IMR-90 (cell line): ENCODE measurements around the gene FMNL3. TPM values are rescaled to one million over a fixed set of nuclear protein-coding genes. Genes with fewer than 3 reads are reported as not detected.

Source experiments
- ATAC-seq: fragments of 200-7000 bp; cut with Tn5 transposase; 2 replicates; pipeline ENCODE4 v1.9.1; 2020; ENCODE audit warnings: low read depth, mild to moderate bottlenecking, moderate library complexity
- BruUV-seq: library from RNA; stranded (reverse); fragments of 400-500 nt; replicated peaks from 2 replicates; lab custom pipeline; 2021; lab: Mats Ljungman, UMichigan
- CTCF ChIA-PET: fragments of 300-600 bp; formaldehyde crosslinking; extraction: SDS; loops from one replicate; lab custom pipeline; 2021; ENCODE audit warnings: antibody characterized with exemption; lab: Yijun Ruan, JAX
- POLR2A ChIA-PET: fragments of 300-600 bp; sonication (Branson Sonifier 250); formaldehyde crosslinking; loops from one replicate; lab custom pipeline; 2022; ENCODE audit warnings: antibody characterized with exemption; ENCODE audit not compliant: unreplicated experiment; lab: Charles Lee
- DNase-seq: peaks from one replicate; pipeline ENCODE4 v3.0.0; 2013
- H2AFZ ChIP-seq: replicated peaks from 2 replicates; pipeline ENCODE3; 2013; ENCODE audit warnings: low read length, mild to moderate bottlenecking; ENCODE audit not compliant: poor library complexity
- H2AK5ac ChIP-seq: 2 replicates; pipeline ENCODE4 v1.6.1; 2013; ENCODE audit warnings: low read depth, low read length, inconsistent platforms
- H2AK9ac ChIP-seq: replicated peaks from 2 replicates; pipeline ENCODE3; 2013; ENCODE audit warnings: mild to moderate bottlenecking, low read depth, low read length, moderate library complexity; ENCODE audit not compliant: poor library complexity
- H2BK120ac ChIP-seq: 2 replicates; pipeline ENCODE4 v1.6.1; 2013; ENCODE audit warnings: low read depth, low read length, inconsistent platforms
- H2BK15ac ChIP-seq: 3 replicates; pipeline ENCODE4 v1.6.1; 2013; ENCODE audit warnings: low read depth, low read length, inconsistent platforms
- H2BK20ac ChIP-seq: 2 replicates; pipeline ENCODE4 v1.6.1; 2013; ENCODE audit warnings: low read depth, mild to moderate bottlenecking, inconsistent platforms, low read length, moderate library complexity
- H2BK5ac ChIP-seq: 2 replicates; pipeline ENCODE4 v1.6.1; 2013; ENCODE audit warnings: mild to moderate bottlenecking, low read depth, low read length, inconsistent platforms; ENCODE audit not compliant: poor library complexity, severe bottlenecking
- H3K14ac ChIP-seq: replicated peaks from 2 replicates; pipeline ENCODE4 v1.6.1; 2013; ENCODE audit warnings: low read depth, low read length, inconsistent platforms
- H3K18ac ChIP-seq: 2 replicates; pipeline ENCODE4 v1.6.1; 2013; ENCODE audit warnings: low read depth, low read length, control low read depth
- H3K23ac ChIP-seq: 2 replicates; pipeline ENCODE4 v1.6.1; 2013; ENCODE audit warnings: low read depth, low read length, inconsistent platforms
- H3K27ac ChIP-seq: 2 replicates; pipeline ENCODE4 v1.5.1; 2013; ENCODE audit warnings: mild to moderate bottlenecking, control low read depth, low read length; ENCODE audit not compliant: insufficient read depth
- H3K27me3 ChIP-seq: 2 replicates; pipeline ENCODE4 v1.6.1; 2013; ENCODE audit warnings: low read length; ENCODE audit not compliant: control insufficient read depth, insufficient read depth
- H3K36me3 ChIP-seq: 2 replicates; pipeline ENCODE4 v1.6.1; 2013; ENCODE audit warnings: low read length, mixed read lengths; ENCODE audit not compliant: control insufficient read depth, insufficient read depth
- H3K4ac ChIP-seq: 2 replicates; pipeline ENCODE4 v1.6.1; 2013; ENCODE audit warnings: low read depth, low read length, inconsistent platforms
- H3K4me1 ChIP-seq: 2 replicates; pipeline ENCODE4 v1.6.1; 2013; ENCODE audit warnings: low read length, mixed read lengths; ENCODE audit not compliant: control insufficient read depth, insufficient read depth
- H3K4me2 ChIP-seq: 2 replicates; pipeline ENCODE4 v1.6.1; 2013; ENCODE audit warnings: low read depth, mild to moderate bottlenecking, control low read depth, low read length, moderate library complexity
- H3K4me3 ChIP-seq: 2 replicates; pipeline ENCODE4 v1.5.1; 2013; ENCODE audit warnings: low read depth, mild to moderate bottlenecking, control low read depth, low read length, moderate library complexity; ENCODE audit not compliant: insufficient read depth
- H3K56ac ChIP-seq: 2 replicates; pipeline ENCODE4 v1.6.1; 2013; ENCODE audit warnings: low read length, inconsistent platforms; ENCODE audit not compliant: insufficient read depth; ENCODE audit errors: extremely low read depth
- H3K79me1 ChIP-seq, 2 experiments: 2 replicates each; pipeline ENCODE4 v1.6.1; 2013; ENCODE audit warnings: low read length in 2 of 2, inconsistent platforms in 1 of 2, low read depth in 1 of 2
- H3K9ac ChIP-seq: 2 replicates; pipeline ENCODE4 v1.6.1; 2013; ENCODE audit warnings: low read depth, low read length, control low read depth
- H3K9me1 ChIP-seq: 2 replicates; pipeline ENCODE4 v1.6.1; 2013; ENCODE audit warnings: low read length, inconsistent platforms; ENCODE audit not compliant: insufficient read depth
- H3K9me3 ChIP-seq: 2 replicates; pipeline ENCODE4 v1.6.1; 2013; ENCODE audit warnings: low read length; ENCODE audit not compliant: control insufficient read depth, insufficient read depth
- H4K20me1 ChIP-seq: 2 replicates; pipeline ENCODE4 v1.6.1; 2013; ENCODE audit warnings: low read length, inconsistent platforms; ENCODE audit not compliant: insufficient read depth
- H4K5ac ChIP-seq: 2 replicates; pipeline ENCODE4 v1.6.1; 2013; ENCODE audit warnings: mild to moderate bottlenecking, low read depth, low read length, control low read depth
- H4K8ac ChIP-seq, 2 experiments: 2 replicates each; pipeline ENCODE4 v1.6.1; 2013; ENCODE audit warnings: low read depth in 2 of 2, low read length in 2 of 2, control low read depth in 1 of 2, inconsistent platforms in 1 of 2
- H4K91ac ChIP-seq: 2 replicates; pipeline ENCODE4 v1.6.1; 2013; ENCODE audit warnings: low read depth, low read length, inconsistent platforms; ENCODE audit not compliant: insufficient read depth
- CEBPB ChIP-seq: IDR thresholded peaks from 2 replicates; pipeline ENCODE4 v1.6.1; 2012; ENCODE audit warnings: low read depth, low read length, improper control_type of control experiment
- CTCF ChIP-seq: conservative IDR thresholded peaks from 2 replicates; pipeline ENCODE4 v1.5.1; 2012; ENCODE audit warnings: mild to moderate bottlenecking, low read depth, low read length, improper control_type of control experiment
- MXI1 ChIP-seq: IDR thresholded peaks from 2 replicates; pipeline ENCODE4 v1.6.1; 2012; ENCODE audit warnings: low read depth, mild to moderate bottlenecking, low read length, moderate library complexity, borderline replicate concordance
- RAD21 ChIP-seq: IDR thresholded peaks from 2 replicates; pipeline ENCODE4 v1.6.1; 2012; ENCODE audit warnings: low read length, improper control_type of control experiment
- WGBS, 2 experiments: methylation state at CpG; one replicate each; pipeline versions ENCODE4 v1.1.5 to v1.1.7; 2013; ENCODE audit warnings: missing lambda C conversion rate in 2 of 2; ENCODE audit not compliant: insufficient read length in 1 of 2; ENCODE audit errors: extremely low coverage in 2 of 2; 5-methylcytosine and 5-hydroxymethylcytosine counted together
- dilution Hi-C: fragments of 300-500 bp; cut with HindIII; formaldehyde crosslinking; loops from one replicate; pipeline ENCODE4 v1.14.3; 2018; ENCODE audit warnings: low sequenced_read_pairs; ENCODE audit not compliant: unreplicated experiment
- in situ Hi-C: fragments of 300-500 bp; cut with MboI; formaldehyde crosslinking; loops from 3 replicates; pipeline ENCODE4 v1.14.3; 2019; ENCODE audit warnings: low sequenced_read_pairs, inconsistent platforms, mixed read lengths
- intact Hi-C: fragments of 100-400 bp; cut with micrococcal nuclease; formaldehyde crosslinking; loops from 2 replicates; pipeline ENCODE4 v1.10.0; 2022
- polyA plus RNA-seq, 3 experiments: library from polyadenylated mRNA; depleted of rRNA; stranded (reverse); fragments of >200 nt; gene quantifications; 2 replicates each; pipeline ENCODE4 v1.2.3, GENCODE V29; 2012; ENCODE audit warnings: low replicate concordance in 1 of 3
- total RNA-seq: library from RNA; depleted of rRNA; stranded (reverse); fragments of >200 nt; gene quantifications from 2 replicates; pipeline ENCODE4 v1.2.3, GENCODE V29; 2012

The FMNL3 gene
- total and polyA plus RNA-seq, 2 of the 4 experiments (the other 2 are of a cell fraction) = 16.3 to 36.4 TPM

- Histone ChIP-seq H3K4ac (no peak overlapping the region), H3K56ac (no peak overlapping the region), H2BK5ac (no peak overlapping the region), H3K14ac (no peak overlapping the region), H3K9ac (no peak overlapping the region), H3K27ac (no peak overlapping the region), H4K8ac (no peak overlapping the region), H4K91ac (no peak overlapping the region), H2BK15ac (no peak overlapping the region), H2BK120ac (no peak overlapping the region), H2AFZ (no peak overlapping the region), H3K36me3 (no peaks in the 10 kb centered on the region), H3K4me3 (no peak overlapping the region), H3K18ac (no peak overlapping the region), H2AK9ac (no peak overlapping the region), H3K9me1 (no peaks in the 10 kb centered on the region; the same call in 1 of the 2 replicates), H3K4me2 (no peak overlapping the region), H4K5ac (no peak overlapping the region), H3K23ac (no peak overlapping the region), H3K79me1 (no peaks in the 10 kb centered on the region), H2BK20ac (no peak overlapping the region), H2AK5ac (no peak overlapping the region), H3K4me1 (no peaks in the 10 kb centered on the region), H3K9me3 (no peaks in the 10 kb centered on the region), H4K20me1 (no peaks in the 10 kb centered on the region), H3K27me3 (no peaks in the 10 kb centered on the region)
- ChIA-PET POLR2A (no interaction called here), CTCF (no interaction called here)
- TF ChIP-seq CEBPB (no peak), CTCF (peak; percentile 17; the same call in 1 of the 2 replicates), RAD21 (no peak), MXI1 (no peak)
- BruUV-seq = no TSS peak
- dilution Hi-C loops (no loop called here), intact Hi-C loops (no loop called here), in situ Hi-C loops (no loop called here)
- no CpG with 5 or more reads among the region's 1 CpG for WGBS, 2 experiments
- peak; percentile 24; the same call in 1 of the 2 replicates for ATAC-seq
- peak; percentile 12 for DNase-seq
These were observed 97.4 kb downstream of the FMNL3 start for GRCh38 chr12:49609875-49610154.
